HK-2 (cell line): ENCODE measurements around the gene ADAMTS19.

Source experiments
- DNase-seq: peaks from one replicate; pipeline ENCODE4 v3.0.0-alpha.2; 2018; ENCODE audit not compliant: unreplicated experiment

Gene ADAMTS19

GRCh38 chr5:129672006-129672405 lies 211.9 kb downstream of the ADAMTS19 start:
- no peak for DNase-seq

DNA sequence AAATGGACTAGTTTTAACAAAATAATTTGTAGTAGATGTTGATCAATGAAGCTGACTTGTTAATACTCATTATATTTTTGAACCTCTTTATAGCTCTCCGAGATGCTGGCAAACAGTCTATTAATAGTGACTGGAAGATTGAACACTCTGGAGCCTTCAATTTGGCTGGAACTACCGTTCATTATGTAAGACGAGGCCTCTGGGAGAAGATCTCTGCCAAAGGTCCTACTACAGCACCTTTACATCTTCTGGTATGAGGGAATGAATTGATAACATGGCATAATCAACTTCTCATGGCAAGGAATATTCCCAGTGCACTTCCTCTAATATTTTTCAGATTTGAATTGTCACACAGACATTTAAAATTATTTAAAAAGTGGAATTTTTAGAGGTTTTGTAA lies 219.6 kb downstream of the ADAMTS19 start:
- DNase-seq: no peak

DNA sequence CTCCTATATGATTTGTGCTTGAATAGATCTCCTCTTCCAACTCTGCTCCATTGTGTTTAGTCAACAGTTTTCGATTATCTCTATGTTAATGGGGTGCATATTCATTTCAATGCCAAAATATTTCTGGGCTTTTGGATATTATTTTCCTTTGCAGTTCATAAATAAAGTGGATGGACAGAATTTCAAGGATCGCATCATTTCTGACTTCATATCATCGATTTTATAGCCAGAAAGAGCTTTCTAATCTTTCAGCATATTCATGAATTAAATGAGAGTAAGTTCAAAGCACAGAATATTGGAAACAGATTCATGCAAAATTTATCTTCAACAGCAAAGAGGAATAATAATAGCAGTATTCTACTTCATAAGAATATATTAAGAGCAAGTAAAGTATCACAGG lies 227.8 kb downstream of the ADAMTS19 start:
- DNase-seq: no peak

DNA sequence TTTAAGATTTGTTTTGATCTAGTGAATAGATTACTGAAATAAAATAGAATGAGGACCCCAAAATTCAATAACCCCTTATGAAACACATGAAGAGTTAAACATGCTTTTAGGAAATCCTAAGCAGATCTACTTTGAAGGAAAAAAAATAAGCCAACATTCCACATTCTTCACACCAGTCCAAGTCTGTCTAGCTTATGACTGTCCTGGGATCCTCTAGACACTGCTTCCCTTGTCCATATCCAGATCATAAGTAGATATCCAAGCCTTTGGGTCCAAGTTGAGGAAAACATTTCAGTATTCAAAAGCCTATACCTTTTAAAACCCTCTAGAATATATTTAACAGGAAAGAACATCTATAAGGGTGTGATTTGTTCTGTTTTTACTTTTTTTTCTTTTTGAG lies 228.9 kb downstream of the ADAMTS19 start:
- no peak for DNase-seq

DNA sequence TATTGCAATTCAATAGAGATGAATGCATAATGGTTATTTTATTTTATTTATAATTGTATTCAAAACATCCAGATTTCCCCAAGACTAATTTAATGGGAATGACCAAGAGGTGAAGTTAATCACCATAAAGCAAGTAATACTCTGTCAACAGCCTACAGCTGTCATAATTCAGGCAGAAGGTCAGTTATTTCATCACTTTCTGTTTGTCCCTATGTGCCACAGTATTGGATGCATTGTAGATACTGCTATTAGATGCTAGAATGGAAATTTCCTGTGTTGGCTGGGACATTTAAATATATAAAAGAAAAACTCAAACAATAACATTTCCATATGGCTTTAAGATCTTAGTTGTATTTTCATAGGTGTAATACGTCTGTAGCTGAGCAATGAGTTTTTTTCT lies 231.1 kb downstream of the ADAMTS19 start:
- no peak for DNase-seq

DNA sequence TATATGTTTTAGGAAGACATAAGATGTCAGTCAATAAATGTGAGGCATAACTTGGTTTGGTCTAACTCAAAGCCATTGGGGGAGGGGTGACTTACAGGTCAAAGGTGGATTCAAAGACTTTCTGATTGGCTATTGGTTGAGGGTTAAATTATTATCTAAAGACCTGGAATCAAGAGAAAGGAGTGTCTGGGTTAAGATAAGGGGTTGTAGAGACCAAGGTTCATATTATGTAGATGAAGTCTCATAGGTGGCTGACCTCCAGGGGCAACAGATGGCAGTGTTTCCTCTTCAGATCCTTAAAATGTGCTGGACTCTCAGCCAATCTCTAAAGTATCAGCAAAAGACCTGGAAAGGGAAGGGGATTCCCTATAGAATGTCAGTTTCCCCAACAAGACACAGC lies 236.5 kb downstream of the ADAMTS19 start:
- no peak for DNase-seq

DNA sequence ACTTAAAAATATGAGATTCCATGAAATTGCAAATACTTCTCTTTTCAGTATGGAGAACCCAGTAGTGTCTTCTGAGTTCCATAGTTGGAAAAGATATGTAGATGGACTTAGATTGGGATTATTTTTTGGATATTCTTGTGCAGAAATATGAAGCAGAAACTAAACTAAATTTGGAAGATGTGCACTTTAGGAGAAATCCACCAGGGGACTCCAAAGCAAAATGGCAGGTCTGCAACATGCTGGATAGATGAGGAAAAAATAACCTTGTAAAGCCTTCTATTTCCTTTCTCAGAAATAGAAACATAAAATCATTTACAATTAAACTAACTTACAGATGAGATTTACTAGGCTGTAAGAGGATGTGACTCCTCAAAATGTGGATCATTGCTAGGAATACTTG lies 238.6 kb downstream of the ADAMTS19 start:
- DNase-seq: no peak

DNA sequence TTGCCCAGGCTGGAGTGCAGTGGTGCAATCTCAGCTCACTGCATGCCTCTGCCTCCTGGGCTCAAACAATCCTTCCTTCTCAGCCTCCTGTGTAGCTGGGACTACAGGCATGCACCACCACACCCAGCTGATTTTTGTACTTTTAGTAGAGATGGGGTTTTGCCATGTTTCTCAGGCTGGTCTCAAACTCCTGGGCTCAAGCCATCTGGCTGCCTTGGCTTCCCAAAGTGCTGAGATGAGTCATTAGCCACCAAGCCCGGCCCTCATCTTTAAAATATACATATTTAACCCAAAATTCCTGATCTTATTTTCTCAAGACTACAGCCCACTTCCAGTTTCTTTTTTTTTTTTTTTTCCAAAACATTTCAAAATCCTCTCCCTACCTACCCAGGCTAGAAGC lies 256.1 kb downstream of the ADAMTS19 start:
- no peak for DNase-seq

GRCh38 chr5:129716651-129717050 lies 256.6 kb downstream of the ADAMTS19 start:
- no peak for DNase-seq

DNA sequence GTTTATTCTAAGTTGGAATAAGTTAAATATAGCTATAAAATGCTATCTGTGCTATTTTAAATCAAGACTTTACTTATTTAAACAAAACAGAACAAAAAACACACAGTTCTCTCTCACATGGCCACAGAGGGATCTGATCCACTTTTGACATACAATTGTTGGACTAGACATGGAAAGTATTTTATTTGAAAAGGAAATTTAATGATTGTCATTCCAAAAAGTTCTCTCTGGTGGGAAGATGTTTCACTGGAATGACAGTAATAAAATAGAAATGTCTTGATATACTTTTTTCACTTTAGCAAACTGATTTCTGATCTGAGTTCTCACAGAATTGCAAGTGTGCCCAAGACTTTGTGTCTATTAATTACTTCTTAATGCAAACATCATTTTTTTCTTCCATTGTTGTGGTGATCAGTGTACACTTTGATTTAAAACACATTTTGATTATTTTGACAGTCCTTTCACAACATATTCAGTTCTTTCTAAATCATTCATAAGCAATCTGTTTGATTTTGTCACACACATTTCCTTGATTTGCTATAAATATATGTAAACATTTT lies 257.7 kb downstream of the ADAMTS19 start:
- no peak for DNase-seq

DNA sequence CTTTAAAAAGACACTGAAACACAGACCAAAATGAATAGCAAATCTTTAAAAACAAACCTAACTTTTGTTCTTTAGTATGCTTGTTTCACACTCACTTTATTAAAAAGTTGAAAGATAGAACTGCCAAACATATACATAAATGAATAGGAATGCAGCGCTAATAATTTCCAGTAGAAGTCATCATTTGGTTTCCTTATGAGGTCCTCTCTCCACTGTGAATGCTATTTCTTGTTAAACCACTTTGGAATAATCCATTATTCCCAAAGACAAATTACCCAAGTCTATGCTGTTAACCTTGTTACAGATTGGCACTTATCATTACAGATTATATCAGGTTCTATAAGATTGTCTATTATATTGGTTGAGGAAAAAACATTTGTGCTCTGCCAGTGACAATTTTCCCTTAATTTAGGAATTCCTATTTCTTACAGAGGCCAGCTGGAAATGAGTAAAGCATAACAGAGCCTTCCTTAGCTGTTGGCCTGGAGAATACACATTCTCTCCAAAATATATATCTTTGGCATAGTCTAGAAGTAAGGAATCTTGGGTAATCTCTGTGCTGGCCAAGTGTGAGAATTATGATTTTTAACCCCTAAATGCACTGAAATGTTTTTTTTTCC lies 258.5 kb downstream of the ADAMTS19 start:
- no peak for DNase-seq

GRCh38 chr5:129724222-129724621 lies 264.1 kb downstream of the ADAMTS19 start:
- no peak for DNase-seq

DNA sequence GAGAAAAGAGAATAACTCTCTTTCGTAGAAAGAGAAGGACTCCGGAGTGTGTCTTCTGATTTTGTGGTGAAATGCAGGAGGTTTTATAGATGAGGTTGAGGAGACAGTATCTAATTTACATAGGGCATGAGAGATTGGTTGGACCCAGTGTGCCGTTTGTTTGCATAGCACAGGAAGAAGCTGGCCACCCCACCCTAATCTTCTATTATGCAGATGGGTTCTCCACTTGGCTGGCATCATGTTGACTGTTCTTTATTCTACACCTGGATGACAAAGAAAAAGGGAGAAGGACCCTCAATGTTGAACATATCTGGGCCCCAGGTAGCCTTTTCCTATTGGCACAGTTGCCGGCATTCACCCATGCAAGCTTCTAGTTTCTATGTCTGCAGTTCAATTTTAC lies 264.5 kb downstream of the ADAMTS19 start:
- no peak for DNase-seq

GRCh38 chr5:129739773-129740172 lies 279.7 kb downstream of the ADAMTS19 start:
- DNase-seq: no peak

- DNase-seq: no peak
These were observed 283.6 kb downstream of the ADAMTS19 start for GRCh38 chr5:129743541-129744187.

GRCh38 chr5:129745997-129746396 lies 285.9 kb downstream of the ADAMTS19 start:
- no peak for DNase-seq

- DNase-seq: no peak
These were observed 286.8 kb downstream of the ADAMTS19 start for GRCh38 chr5:129746876-129747275.

DNA sequence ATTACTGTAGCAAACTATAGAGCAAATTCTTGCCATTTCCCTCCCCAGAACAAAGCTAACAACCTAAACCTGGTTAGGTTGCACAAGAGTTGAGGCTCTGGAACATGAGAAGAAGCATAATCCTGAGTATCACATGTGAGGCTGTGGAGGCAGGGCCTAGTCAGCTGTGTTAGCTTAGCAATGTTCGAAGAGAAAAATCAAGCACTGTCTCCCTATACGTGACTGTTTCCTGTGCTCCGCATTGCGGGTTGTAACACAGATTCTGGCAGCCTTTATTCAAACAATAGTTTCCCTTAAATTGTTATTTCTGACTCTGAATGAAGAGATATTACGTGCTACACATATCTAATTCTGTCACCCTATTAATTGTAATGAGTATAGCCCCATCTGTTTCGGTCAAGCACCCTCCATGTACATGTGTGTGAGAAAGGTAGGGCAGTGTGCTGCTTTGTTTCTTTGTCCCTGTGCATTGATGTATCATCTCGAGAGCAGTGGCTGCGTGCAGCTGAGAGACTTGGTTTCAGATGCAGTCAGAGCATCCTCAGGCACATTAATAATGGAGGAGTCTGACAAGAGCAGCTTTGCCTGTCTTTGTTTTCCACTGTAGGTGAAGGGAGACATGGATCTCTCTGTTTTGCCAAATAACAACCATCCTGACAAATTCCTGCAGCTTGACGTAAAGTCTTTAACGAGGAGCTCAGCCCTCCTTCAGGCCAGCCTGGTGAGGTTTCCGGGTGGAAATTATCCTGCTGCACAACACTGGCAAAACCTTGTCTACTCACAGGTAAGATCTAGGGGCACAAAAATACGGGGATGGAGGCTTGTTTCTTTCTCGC lies 287.7 kb downstream of the ADAMTS19 start, which contains the start of gene MINAR2:
Gene MINAR2 (plus strand): TSS at position 523 of the 836 bp plus-strand sequence. CDS start 97 bp downstream, at position 620.
- DNase-seq: no peak

DNA sequence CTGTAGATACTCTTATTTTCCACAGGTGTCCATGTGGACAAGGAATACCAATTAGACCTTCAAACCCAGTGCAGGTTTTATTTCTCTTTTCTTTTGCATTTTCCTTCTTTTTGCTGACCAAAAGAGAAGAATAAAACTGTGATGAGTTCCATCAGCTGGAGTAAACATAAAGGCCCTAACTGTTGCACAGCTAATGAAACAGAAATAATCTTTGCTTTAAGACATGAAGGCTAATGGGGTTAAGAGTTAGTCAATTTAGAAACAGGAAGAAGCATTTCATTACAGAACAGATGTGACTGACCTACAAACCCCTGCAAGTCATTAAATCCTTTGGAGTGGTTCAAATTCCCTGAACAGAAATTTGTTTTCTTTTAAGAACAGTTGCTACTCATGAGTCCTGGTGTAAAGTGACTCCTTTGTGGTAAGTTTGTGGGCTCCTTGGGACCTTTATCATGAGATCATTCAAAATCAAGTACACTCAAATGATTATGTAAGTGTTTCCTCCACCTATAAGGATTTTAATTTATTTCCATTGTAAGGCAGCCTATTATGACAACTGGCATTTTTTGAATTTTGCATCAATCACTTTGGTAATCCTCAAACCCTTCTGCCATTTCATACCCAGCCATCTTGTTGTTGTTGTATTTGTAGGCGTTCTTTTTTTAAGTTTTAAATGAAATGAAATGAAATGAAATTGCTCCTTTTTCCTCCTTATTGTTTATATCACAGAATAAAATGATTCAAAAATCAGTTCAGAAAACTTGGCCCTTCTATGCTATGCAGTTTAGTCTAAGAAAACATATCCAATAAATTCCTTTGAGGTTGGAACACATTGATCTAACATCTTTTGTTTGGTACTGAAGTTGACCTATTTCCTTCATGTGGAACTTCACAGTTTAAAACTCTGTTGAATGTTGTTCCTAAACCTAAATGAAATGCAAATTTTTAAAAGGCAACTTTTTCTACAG lies 289.1 kb downstream of the ADAMTS19 start:
- DNase-seq: no peak

DNA sequence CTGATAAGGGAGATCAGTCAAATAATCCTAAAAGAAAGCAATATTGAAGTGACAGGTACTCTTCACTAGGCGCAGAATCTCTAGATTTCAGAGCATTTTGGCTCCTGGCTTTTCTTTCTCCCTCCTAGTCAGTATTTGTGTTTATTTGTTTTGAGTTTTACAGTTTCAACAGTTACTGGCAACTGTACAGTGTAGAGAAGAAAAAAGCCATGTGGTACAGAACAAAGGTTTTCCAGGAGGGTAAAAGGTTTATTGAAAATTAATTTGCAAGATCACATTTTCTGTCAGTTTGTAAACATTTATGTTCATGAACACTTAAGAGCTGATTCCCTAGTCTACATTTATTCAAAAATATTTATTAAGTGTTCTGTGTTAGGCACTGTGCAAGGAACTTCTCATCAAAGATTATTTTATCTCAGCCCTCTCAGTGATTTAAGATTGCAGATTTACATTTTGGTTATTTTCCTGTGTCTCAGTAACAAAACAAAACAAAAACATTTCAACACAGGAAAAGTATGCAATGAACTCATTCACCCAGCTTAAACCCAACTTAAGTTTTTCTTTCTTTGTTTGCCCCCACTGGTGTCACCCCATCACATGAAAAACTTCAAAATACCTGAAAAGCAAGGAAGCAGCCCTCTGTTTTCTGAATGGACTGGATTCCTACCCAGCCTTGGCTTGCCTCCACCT lies 300.7 kb downstream of the ADAMTS19 start:
- DNase-seq: no peak

- no peak for DNase-seq
These were observed 303.6 kb downstream of the ADAMTS19 start for GRCh38 chr5:129763651-129764050.
